GM18498 (cell line): ENCODE measurements around the gene CSF2.

Source experiments
- ATAC-seq: cut with Tn5 transposase; IDR thresholded peaks from one replicate; pipeline ENCODE4 v1.9.1; 2021; ENCODE audit warnings: mild to moderate bottlenecking, moderate library complexity; ENCODE audit not compliant: unreplicated experiment

Gene CSF2

DNA sequence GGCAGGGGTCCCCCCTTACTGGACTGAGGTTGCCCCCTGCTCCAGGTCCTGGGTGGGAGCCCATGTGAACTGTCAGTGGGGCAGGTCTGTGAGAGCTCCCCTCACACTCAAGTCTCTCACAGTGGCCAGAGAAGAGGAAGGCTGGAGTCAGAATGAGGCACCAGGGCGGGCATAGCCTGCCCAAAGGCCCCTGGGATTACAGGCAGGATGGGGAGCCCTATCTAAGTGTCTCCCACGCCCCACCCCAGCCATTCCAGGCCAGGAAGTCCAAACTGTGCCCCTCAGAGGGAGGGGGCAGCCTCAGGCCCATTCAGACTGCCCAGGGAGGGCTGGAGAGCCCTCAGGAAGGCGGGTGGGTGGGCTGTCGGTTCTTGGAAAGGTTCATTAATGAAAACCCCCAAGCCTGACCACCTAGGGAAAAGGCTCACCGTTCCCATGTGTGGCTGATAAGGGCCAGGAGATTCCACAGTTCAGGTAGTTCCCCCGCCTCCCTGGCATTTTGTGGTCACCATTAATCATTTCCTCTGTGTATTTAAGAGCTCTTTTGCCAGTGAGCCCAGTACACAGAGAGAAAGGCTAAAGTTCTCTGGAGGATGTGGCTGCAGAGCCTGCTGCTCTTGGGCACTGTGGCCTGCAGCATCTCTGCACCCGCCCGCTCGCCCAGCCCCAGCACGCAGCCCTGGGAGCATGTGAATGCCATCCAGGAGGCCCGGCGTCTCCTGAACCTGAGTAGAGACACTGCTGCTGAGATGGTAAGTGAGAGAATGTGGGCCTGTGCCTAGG lies at the start of gene CSF2:
TSS of gene CSF2 (plus strand) at position 559 of the 783 bp plus-strand sequence. CDS start at position 594, 35 bp downstream.
- ATAC-seq, result no peak

DNA sequence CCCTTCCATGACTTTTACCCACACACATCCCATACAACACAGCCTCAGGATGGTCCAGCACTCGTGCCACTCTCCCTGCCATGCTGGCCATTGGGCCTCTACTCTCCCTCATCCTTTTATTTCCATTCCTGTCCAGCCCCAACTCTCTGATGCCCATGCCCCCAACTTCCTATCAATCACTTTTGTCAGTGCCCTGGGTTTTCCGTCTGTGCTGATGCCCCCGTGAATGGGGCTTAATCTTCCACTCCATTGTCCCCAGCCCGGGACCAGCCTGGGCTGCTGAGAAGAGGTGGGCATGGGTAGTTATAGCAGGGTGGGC lies 49.5 kb upstream of the CSF2 start:
- no peak for ATAC-seq

DNA sequence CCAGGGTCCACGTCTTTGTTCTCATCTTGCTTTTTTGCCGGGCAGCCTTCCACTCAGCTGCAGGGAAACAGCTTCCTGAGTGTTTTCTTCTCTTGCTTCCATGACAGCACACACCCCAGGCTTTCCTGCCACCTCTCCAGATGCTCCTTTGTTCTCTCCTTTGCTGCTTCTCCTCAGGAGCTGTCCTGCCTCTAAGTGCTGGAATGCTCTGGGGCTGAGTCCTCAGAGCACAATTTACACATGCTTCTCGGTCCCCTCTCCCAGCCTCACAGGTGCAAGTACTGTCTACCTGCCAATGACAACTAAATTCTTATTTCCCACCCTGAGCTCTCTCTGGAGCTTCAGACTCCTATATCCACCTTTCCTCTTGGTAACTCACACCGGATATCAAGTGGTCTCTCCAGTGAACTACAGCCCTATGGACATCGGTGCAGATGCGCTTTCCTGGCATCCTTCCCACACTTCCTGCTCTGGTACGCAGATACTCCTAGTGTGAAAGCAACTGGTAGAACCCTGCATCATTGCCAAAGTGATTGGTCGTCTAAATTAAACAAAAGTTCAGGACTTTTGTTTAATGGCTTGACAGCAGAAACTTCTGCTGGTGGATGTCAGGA lies 48.7 kb upstream of the CSF2 start:
- no peak for ATAC-seq

DNA sequence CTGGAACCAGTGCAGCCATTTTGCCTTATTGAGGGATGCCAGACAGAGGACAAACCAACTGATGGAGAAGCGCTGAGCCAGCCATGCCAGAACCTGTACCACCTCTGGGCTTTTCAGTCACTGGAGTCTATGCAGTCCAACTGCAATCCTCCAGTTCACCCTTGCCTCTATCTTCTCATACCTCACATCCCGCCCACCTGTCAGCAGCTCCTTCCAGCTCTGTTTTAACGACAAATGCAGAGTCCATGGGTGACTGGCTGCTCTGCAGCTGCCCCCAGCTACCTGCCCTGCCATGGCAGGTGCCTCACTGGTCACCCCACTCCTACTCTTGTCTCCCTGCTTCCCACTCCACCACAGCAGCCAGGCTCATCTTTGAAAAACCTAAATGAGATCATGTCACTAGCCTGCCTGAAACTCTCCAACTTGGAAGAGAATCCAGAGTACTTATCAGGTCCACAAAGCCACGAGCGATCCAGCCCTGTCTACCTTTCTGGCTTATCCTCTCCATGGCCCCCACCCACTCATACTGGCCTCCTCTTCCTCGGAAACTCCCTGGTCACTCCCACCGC lies 48.1 kb upstream of the CSF2 start:
- ATAC-seq, result no peak

DNA sequence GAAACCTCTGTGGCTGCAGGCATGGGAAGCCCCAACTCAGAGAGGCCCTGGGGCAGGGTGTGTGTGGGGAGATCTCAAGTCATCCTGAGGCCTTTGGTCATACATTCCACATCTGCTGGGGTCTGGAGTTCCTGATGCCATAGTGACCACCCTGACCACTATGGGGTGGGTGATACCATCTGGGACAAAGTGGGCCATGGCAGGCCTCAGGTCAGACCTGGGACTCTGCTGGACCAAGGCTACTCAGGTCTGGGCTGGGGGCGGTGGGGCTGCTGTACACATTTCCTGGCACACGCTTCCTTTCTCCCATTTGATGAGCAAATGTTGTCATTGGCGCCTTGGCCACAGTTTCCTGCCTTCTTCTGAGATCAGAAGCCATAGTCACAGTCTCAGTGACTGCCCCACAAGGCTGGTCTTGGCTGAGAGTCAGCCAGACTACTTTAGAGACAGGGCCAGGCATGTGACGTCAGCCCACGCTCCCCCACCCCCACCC lies 47.0 kb upstream of the CSF2 start:
- ATAC-seq, result no peak

DNA sequence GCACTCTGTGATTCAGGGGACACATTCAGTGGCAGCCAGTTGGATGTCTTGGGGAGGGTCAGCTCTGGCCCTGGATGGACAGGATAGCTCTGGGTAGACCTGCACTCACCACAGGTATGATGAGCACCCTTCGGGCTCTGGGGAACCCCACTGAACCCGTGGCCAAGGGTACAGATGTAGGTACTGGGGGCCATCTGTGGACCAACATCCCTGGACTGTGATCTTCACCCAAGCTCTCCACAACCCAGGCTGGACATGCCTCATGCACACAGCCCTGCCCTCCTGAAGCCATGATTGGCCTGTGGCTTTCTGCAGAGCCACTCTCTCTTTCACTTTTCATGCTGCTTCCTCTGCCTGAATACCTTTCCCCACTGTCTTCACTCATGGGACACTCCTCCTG lies 46.6 kb upstream of the CSF2 start:
- ATAC-seq, result no peak

DNA sequence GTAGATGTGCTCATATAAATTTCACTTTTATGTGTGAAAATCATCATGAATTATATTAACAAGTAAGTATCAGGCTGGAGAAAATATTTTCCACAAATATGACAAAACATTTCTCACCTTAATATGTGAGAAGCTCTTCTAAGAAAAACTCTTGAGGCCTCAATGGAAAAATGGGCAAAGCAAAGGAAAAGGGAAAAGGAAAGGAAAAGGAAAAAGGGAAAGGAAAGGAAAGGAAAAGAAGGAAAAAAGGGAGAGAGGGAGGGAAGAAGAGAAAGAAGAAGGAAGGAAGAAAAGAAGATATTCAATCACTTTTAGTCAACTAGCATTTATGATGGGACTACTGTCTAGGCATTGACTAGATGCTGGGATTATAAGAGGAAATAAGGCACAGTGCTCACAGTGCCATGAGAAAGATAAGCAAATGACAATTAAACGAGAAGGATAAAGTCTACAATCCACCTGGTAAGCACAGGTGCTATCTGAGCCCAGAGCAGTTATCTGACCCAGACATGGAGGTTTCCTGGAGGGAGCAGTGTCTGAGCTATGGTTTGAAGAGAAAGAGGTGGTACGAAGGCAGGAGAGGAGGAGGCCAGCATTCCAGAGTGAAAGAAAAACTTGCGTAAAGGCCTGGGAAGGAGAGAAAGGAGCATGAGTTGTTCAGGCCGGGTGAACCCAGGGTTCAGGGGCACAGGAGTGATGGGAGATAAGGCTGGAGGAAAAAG lies 43.8 kb upstream of the CSF2 start:
- ATAC-seq, result no peak

DNA sequence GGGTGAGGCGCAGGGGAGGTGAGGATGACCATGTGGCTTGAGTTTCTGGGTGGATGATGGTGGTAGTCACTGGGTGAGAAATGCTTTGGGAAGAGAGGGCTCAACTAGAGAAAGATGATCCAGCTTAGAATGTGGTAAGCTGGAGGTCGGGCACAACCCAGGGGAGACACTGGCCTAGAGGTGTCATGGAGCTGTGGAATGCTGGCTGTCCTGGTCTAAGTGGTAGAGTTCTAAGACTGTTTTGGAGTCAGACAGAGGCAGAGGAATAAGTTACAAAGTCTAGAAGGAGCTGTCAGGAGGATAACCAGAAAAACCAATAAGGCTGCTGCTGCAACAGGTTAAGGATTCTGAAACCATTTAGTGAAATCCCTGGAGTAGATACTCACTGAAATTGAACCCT lies 43.0 kb upstream of the CSF2 start:
- ATAC-seq, result no peak

DNA sequence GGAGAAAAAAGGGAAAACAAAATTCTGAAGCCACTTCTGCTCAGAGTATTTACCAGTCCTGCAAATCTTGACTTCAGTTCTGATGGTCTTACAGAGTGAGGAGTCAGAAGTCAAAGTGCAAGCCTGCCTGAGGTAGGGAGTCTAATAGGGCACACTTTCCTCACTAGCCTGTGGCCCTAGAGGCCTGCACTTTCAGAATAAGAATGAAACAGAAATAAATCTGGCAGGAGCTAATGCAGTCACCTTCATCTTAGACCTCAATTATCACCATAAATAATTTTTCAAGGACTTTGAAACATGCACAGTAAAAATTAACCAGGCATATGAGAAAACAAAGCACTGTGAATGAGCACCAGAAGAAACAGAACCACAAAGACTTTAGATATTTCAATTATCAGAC lies 41.4 kb upstream of the CSF2 start:
- ATAC-seq, result no peak

DNA sequence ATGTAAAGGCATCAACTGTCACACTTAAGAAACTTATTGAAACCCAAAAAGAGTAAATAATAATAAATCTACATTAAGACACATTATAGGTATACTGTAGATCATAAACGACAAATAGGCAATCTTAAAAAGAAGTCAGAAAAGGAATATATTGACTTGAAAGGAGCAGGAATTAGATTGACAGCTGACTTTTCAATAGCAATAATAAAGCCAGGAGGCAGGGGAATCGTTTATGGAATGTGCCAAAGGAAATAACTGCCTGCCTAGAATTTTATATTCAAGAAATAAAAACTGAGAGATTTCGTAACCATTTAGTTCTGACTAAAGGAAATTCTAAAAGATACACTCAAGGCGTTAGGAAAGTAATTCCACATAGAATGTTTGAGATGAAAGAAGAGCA lies 40.5 kb upstream of the CSF2 start:
- ATAC-seq, result no peak

DNA sequence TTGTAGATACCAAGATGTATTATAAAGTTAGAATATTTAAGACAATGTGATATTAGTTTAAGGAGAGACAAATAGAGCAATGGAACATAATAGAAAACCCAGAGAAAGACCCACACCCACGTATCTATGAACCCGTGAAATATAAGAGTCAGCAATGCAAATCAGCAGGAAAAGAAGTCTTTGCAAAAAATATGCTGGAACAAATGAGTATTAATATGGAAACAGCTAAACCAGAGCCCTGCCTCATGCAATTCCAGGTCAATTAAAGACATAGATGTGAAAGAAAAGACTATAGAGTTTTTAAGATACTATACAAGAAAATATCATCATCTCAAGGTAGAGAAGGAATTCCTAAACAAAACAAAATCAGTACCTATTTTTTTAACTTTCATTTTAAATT lies 36.2 kb upstream of the CSF2 start:
- ATAC-seq, result no peak

DNA sequence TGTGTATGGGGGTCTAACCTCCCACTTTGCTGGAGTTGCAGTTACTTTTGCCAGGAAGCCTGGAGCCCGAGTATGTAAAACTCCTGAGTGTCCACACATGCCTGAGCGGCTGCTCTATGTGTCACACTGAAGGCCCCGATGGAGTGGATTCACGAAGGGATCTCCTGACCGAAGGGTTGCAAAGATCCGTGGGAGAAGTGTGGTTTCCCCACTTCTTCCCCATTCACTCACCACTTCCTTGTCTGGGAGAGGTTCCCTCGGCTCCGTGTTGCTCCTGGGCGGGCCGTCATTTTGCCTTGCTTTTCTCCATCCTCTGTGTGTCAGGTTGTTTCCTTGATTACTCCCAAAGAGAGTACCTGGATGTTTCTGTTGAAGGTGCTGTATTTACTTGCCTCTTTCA lies 29.4 kb upstream of the CSF2 start:
- ATAC-seq, result no peak

DNA sequence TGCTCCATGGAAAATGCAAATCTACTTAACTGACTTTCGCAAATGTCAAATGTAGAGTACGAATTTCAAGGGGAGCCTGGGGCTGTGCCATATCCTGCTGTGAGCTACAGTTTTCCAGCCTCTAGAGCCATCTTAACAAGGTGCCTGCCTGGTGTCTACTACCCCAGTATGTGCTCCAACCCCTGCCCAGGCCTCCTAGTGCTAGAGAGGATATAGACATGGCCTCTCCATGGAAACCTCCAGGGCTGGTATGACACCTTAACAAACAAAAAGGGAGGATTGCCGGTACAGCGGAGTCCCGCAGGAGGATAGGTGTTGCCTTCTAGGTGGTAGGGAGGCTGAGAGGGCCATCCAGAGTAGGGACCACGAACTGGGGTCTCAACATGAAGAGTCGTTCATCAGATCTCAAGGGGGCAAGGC lies 26.7 kb upstream of the CSF2 start:
- no peak for ATAC-seq

DNA sequence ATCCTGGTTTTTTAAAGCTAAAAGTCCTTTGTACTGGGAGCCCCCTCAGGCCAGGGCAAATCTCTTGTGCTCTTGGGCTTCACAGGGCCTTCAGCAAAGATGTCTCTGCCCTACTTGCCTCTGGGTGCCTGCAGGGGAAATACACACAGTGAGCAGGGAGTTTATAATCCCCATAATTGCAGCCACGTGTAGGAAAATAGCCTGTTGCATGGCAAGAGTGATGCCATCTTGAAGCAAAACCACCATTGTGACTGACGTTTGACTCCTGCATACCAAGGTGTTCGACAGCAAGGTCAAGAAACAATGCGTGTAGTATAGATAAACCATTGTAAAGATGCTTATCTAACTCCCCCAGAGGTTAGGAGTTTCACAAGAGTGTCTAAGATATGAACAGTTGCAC lies 24.5 kb upstream of the CSF2 start:
- no peak for ATAC-seq

DNA sequence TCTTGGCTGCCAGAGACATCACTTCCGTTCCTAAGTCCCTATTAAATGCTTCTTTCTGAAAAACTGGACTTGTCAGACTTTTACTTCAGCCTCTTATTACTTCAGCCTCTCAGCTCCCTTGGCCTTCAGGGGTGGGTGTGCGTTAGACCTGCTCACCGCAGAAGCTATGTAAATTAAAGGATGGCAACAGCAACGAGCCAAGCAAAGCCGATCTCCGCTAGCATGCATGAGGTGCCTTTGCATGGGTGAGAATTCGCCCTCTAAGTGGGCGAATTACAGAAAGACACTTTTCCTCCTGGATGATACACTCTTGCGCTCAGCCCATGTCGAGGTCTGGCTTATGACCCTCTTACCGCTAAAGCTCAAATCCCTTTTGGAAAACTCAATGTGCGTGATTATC lies 24.0 kb upstream of the CSF2 start:
- no peak for ATAC-seq

DNA sequence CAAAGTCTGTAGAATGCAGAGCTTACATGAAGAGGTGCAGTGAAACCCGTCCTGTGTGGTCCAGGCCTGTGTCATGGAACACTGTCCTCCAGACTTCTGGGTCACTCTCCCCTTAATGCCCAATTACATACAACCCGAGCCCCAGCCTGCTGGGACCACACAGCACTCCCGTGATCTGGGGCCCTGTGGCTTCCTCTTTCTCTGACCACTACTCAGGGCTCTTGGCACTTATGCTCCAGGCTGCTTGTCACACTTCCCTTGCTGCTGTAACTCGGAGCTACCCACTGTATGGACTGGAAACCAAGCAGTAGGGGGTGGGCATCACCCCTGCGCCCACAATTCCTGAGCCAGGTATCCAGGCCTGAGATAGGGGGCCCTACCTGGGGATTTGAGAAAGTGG lies 23.5 kb upstream of the CSF2 start:
- ATAC-seq, result no peak

DNA sequence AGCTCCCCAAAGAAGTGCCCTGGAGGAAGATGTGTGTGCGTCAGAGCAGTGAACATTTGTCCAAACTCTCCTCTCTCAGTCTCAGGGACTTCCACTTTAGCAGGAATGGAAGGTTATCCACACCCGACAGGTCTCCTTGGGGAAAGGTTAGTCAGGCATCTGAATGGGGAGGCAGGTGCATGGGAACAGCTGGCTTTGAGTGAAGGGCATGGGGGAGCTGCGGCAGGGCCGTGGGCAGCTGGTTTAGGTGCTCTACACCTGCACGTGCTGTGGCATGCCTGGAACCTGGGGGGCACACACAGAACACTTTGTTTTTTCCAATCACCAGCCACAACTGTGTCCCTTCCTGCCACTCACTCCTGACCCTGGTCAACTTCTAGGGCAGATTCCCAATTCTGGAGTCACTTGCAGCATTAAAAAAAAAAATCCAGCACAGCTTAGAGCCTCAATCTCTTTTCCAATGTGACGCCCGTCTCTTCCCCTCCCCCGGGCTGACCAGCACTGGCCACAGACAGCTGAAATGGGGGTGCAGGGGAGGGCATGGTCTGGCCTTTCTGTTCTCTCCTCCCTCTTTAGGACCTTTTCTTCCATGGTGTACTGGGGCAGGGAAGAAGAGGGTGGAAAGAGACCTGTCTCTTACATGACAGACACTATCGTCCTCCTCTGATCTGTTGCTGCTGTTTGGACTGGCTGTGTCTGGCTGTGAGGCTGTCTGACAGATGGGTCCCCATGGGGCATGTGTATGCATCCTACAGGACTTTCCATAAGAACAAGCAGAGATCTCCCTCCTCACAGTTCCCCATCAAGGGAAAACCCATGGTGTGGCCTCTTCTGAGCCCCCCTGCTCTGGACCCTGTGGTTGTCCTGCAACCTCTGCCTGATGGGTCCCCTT lies 22.7 kb upstream of the CSF2 start:
- ATAC-seq, result no peak

DNA sequence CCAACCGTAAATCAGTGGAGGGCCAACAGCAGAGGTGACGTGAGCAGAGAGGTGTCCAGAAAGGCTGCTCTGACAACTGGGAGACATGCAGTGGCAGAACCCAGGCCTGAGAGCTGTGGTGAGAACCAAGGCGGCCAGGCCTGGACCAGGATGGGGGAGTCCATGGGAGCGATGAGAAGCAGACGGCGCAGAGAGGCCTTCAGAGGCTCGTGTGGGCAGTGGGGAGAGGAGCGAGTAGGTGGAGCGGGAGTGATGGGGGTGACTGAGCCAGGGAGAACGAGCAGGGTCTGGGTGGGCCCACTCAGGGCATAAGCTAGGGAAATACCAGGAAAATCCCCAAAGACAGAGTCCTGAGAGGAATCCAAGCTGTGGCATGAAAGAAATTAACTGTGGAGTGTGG lies 21.1 kb upstream of the CSF2 start:
- no peak for ATAC-seq

DNA sequence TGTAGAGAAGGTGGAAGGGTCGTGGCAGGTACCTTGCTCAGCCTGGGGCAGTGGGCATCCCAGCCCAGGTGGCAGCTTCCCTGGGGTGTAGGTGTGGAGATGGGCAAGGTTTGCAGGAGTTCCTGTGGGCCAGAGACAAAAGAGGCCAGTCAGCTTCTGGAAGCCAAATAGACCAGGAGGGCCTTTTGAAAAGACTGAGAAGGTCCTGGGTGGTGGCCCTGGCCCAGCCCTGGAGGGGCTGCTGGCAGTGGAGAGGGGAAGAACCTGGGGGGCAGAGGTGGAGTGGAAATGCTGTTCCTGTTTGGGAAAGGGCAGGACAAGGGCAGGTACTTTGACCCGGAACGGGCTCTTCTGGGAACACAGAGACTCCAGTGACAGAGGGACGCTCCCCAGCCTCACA lies 20.1 kb upstream of the CSF2 start:
- no peak for ATAC-seq

DNA sequence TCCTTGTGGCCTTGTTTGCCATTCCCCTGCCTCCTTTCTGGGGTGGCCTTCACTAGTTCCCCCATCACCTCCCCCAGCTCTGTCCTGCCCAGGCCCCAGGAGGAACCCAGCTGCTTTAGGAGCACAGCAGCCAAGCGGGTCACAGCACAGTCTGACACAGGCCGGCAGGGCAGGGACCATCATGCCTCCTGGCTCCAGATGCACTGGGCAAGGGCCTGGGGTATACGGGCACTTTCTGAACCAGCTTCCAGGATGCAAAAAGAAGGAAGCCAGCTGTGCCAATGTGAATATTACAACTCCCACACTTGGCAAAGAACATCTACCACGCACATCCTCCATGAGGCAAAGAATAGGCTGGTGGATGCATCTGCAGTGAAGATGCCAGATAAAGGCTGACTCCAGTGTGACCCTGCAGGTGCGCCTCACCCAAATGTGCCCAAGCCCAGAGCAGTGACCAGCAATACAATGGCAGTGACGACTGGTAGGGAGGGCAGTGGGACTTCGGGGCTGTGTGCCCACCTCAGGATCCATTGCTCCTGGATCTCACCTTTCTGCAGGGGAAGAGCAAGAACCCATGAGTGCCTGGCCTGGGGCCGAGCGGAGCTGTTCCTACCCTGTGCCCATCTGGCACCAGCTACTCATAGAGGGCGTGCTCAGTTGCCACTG lies 19.4 kb upstream of the CSF2 start:
- no peak for ATAC-seq
